GM12892 (cell line): ENCODE results near the gene LARGE2.

Experiments used
- DNase-seq: peaks from one replicate; pipeline ENCODE4 v3.0.0; 2011; ENCODE audit not compliant: insufficient read length
- FAIRE-seq: peaks from 2 replicates; lab custom pipeline; 2011; peaks lifted over from hg19 to GRCh38; lab: Jason Lieb, UNC
- POLR2A ChIP-seq: IDR thresholded peaks from 2 replicates; pipeline ENCODE4 v1.6.1; 2011; ENCODE audit warnings: low read depth, low read length, control low read depth
- POLR2AphosphoS5 ChIP-seq: IDR thresholded peaks from 2 replicates; pipeline ENCODE4 v1.6.1; 2011; ENCODE audit warnings: low read depth, low read length, control low read depth
- TAF1 ChIP-seq: IDR thresholded peaks from 2 replicates; pipeline ENCODE4 v1.6.1; 2011; ENCODE audit warnings: low read depth, mild to moderate bottlenecking, control low read depth, low read length, borderline replicate concordance

The LARGE2 gene

GRCh38 chr11:45919806-45920530, 2.5 kb upstream of the LARGE2 start:
- DNase-seq (no peak), FAIRE-seq (no peak)
- TF ChIP-seq TAF1 (no peak), POLR2A (no peak), POLR2AphosphoS5 (no peak)

- TF ChIP-seq POLR2AphosphoS5 (no peak), TAF1 (no peak), POLR2A (no peak)
- FAIRE-seq = no peak
- DNase-seq = no peak
Observed at GRCh38 chr11:45920531-45921477, 1.7 kb upstream of the LARGE2 start.

DNA sequence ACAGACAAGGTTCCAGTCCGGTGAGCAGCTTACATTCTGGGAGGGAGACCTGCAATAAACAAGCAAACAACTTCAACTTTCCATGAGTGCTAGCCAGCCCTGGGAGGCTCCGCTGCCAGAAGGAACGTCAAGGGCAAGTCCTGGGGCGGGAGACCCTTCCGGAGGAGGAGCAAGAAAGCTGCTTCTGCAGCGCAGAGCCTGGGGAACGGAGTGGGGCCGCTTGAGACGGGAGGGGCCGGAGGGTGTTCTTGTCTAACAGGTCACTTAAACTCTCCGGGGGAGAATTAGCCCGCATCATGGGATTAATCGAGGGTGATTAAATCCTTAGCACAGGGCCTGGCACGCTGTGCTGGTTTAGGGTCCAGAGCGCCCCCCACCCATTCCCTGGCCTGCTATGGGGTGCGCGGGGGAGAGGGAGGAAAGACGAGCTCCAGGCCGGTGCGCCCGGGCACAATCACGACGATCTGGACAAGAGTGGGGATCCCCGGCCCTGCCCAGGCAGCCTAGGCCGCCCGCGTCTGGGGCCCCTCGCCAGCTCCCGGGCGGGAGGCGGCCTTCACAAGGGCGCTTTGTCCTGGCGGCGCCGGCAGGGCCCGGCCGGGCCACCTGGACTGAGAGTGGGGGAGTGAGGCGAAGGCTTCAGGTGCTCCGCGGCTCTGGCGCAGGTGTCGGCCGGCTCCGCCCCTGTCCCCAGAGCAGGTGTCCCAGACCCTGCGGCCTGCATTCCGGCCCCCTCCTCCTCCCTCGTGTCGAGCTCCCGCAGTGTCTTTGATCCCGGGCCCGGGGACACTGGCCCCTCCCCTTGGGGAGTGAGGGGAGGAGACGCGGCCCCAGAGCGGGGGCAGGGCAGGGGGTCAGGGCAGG, 663 bp upstream of the LARGE2 start:
- peak; percentile 24 for DNase-seq
- TF ChIP-seq TAF1 = no peak
- no peak for TF ChIP-seq POLR2AphosphoS5
- TF ChIP-seq POLR2A = no peak
- FAIRE-seq = no peak

DNA sequence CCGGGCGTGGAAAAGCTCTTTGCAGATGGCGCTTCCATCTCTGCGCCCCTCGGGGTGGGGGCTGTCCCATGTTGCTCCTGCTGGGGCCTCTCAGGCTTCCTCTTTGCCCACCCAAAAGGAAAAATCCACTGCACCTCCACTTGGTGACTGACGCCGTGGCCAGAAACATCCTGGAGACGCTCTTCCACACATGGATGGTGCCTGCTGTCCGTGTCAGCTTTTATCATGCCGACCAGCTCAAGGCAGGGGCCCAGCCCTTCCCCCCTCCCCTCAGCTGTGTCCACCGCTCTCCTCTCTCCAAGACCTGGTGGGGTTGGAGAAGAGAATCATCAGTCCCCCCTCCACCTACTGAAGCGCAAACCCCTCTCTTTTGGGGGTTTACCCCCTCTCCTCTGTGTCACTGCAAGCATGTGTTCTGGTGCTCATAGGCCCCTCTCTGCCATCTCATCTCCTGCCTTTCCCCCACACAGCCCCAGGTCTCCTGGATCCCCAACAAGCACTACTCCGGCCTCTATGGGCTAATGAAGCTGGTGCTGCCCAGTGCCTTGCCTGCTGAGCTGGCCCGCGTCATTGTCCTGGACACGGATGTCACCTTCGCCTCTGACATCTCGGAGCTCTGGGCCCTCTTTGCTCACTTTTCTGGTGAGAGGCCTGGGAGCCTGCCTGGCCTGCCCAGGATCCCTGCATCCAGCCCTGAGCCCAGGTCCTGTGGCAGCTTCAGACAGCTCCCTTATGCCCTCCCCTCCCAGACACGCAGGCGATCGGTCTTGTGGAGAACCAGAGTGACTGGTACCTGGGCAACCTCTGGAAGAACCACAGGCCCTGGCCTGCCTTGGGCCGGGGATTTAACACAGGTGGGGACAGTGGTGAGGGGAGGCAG, 1.8 kb downstream of the LARGE2 start:
- DNase-seq (peak; percentile 27), FAIRE-seq (peak; percentile 5)
- TF ChIP-seq POLR2A = no peak
- no peak for TF ChIP-seq POLR2AphosphoS5
- TF ChIP-seq TAF1 = no peak

- TF ChIP-seq POLR2AphosphoS5 (no peak), POLR2A (no peak), TAF1 (no peak)
- DNase-seq (no peak), FAIRE-seq (no peak)
Observed at GRCh38 chr11:45924927-45925326, 2.5 kb downstream of the LARGE2 start.

DNA sequence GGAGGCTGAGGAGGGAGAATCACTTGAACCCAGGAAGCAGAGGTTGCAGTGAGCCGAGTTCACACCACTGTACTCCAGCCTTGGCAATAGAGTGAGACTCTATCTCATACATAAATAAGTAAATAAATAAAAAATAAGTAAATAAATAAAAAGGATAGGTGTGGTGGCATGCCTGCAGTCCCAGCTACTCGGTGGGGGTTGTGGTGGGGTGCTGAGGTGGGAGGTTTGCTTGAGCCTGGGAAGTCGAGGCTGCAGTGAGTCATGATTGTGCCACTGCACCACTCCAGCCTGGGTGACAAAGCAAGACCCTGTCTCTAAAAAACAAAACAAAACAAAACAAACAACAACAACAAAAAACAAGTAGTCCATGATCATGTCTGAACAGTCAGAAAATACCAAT, 3.1 kb downstream of the LARGE2 start:
- DNase-seq = no peak
- FAIRE-seq = no peak
- TF ChIP-seq TAF1 (no peak), POLR2AphosphoS5 (no peak), POLR2A (no peak)

DNA sequence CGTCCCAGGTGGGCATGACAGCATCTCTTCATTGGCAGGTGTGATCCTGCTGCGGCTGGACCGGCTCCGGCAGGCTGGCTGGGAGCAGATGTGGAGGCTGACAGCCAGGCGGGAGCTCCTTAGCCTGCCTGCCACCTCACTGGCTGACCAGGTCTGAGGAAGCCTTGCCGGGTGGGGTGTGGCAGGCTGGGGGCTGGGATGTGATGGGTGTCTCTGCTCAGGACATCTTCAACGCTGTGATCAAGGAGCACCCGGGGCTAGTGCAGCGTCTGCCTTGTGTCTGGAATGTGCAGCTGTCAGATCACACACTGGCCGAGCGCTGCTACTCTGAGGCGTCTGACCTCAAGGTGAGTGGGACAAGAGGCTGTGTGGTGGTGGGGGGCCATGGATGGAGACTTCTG, 3.5 kb downstream of the LARGE2 start:
- no peak for DNase-seq
- no peak for FAIRE-seq
- TF ChIP-seq TAF1 (no peak), POLR2AphosphoS5 (no peak), POLR2A (no peak)

DNA sequence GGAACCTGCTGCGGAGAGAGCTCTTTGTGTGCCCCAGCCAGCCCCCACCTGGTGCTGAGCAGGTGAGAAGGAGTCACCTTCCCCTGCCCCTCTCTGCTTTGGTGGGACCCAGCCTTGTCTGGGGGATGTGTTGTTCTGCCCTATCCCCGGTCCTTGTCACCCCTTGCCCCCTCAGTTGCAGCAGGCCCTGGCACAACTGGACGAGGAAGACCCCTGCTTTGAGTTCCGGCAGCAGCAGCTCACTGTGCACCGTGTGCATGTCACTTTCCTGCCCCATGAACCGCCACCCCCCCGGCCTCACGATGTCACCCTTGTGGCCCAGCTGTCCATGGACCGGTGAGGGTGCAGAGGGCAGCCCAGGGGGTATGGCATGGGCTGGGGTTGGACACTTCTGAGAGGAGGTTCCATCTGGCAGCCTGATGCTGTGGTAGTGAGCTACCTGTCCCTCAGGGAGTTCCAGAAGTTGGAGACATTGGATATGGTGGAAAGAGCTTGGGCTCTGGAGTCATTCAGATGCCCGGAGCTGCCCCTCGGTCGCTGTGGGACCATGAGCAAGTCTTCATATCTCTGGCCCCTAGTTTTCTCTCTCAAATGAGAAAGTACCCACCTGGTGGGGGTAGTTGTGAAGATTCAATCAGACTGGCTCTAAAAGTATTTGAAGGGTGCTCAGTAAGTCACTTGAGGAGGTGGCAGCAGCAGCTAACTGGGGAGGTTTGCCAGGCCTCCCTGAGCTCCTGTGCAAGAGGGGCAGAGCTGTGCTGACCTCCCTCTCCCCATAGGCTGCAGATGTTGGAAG, 4.3 kb downstream of the LARGE2 start:
- TF ChIP-seq TAF1 = no peak
- no peak for TF ChIP-seq POLR2AphosphoS5
- TF ChIP-seq POLR2A = no peak
- no peak for FAIRE-seq
- no peak for DNase-seq

- no peak for TF ChIP-seq TAF1
- TF ChIP-seq POLR2A = no peak
- no peak for TF ChIP-seq POLR2AphosphoS5
- FAIRE-seq (no peak), DNase-seq (no peak)
Observed at GRCh38 chr11:45927332-45927683, 4.9 kb downstream of the LARGE2 start.
